HepG2 (cell line): ENCODE results near the gene RIT2. TPM values are rescaled to one million over a fixed set of nuclear protein-coding genes. Genes with fewer than 3 reads are reported as not detected.

Experiments
- ATAC-seq: fragments of 200-7000 bp; cut with Tn5 transposase; 3 replicates; pipeline ENCODE4 v1.9.1; 2020; ENCODE audit warnings: mild to moderate bottlenecking, moderate library complexity
- BruUV-seq: library from RNA; stranded (reverse); fragments of 400-500 nt; replicated peaks from 2 replicates; lab custom pipeline; 2021; lab: Mats Ljungman, UMichigan
- CTCF ChIA-PET: fragments of 300-600 bp; formaldehyde crosslinking; extraction: SDS; loops from one replicate; lab custom pipeline; 2021; ENCODE audit warnings: low total read pairs, inconsistent platforms, low intra/inter-chr PET ratio; lab: Yijun Ruan, JAX
- POLR2A ChIA-PET: fragments of 350-600 bp; sonication (Branson Sonifier 250); formaldehyde crosslinking; loops from one replicate; lab custom pipeline; 2020; ENCODE audit warnings: antibody characterized with exemption, inconsistent platforms; lab: Yijun Ruan, JAX
- DNase-seq: peaks from one replicate; pipeline ENCODE4 v3.0.0-alpha.2; 2015; ENCODE audit warnings: low spot score
- FAIRE-seq: peaks from 3 replicates; lab custom pipeline; 2011; peaks lifted over from hg19 to GRCh38; lab: Jason Lieb, UNC
- H2AFZ ChIP-seq: one replicate; pipeline ENCODE4 v1.6.1; 2011; ENCODE audit warnings: low read length, inconsistent platforms
- H3K27ac ChIP-seq: fragments of 300-600 bp; 3 replicates; pipeline ENCODE4 v1.8.0; 2011; ENCODE audit warnings: mixed run types, mild to moderate bottlenecking, mixed read lengths, low read length, inconsistent platforms; ENCODE audit not compliant: insufficient read depth; ENCODE audit errors: extremely low read length
- H3K27me3 ChIP-seq, 2 experiments: fragments of 200-600 bp in 1 of 2; 2 replicates in 1 of 2; 3 replicates in 1 of 2; pipeline versions ENCODE4 v1.6.0 to v1.8.0; 2011; ENCODE audit warnings: low read length in 2 of 2, mild to moderate bottlenecking in 2 of 2, moderate library complexity in 2 of 2, inconsistent platforms in 1 of 2; ENCODE audit not compliant: insufficient read depth in 2 of 2, control insufficient read depth in 1 of 2
- H3K36me3 ChIP-seq, 2 experiments: fragments of 200-600 bp in 1 of 2; replicated peaks in 1 of 2; 2 replicates in 1 of 2; 3 replicates in 1 of 2; pipeline versions ENCODE4 v1.5.1 to v1.8.0; 2011; ENCODE audit warnings: low read length in 2 of 2, inconsistent platforms in 1 of 2; ENCODE audit not compliant: insufficient read depth in 2 of 2, control insufficient read depth in 1 of 2
- H3K4me1 ChIP-seq: 2 replicates; pipeline ENCODE4 v1.5.1; 2012; ENCODE audit warnings: low read length, inconsistent platforms; ENCODE audit not compliant: insufficient read depth
- H3K4me2 ChIP-seq: 2 replicates; pipeline ENCODE4 v1.6.0; 2011; ENCODE audit warnings: low read depth, low read length, inconsistent platforms
- H3K4me3 ChIP-seq, 3 experiments: fragments of 200-600 bp in 1 of 3; sonication (generic), shearing (Covaris generic) in 1 of 3; replicated peaks in 1 of 3; 2 replicates each; pipeline ENCODE4 v1.5.1; 2011 to 2016; ENCODE audit warnings: low read length in 3 of 3, inconsistent platforms in 2 of 3, low read depth in 2 of 3, mild to moderate bottlenecking in 2 of 3, control low read depth in 1 of 3, mixed read lengths in 1 of 3; ENCODE audit not compliant: insufficient read depth in 1 of 3
- H3K79me2 ChIP-seq: one replicate; pipeline ENCODE4 v1.6.1; 2011; ENCODE audit warnings: low read length, inconsistent platforms; ENCODE audit not compliant: insufficient read depth
- H3K9ac ChIP-seq: 2 replicates; pipeline ENCODE4 v1.6.0; 2011; ENCODE audit warnings: mild to moderate bottlenecking, low read depth, low read length, inconsistent platforms; ENCODE audit not compliant: insufficient read depth
- H3K9me3 ChIP-seq: 2 replicates; pipeline ENCODE4 v1.5.1; 2012; ENCODE audit warnings: mild to moderate bottlenecking, low read length
- H4K20me1 ChIP-seq: 2 replicates; pipeline ENCODE4 v1.6.0; 2011; ENCODE audit warnings: inconsistent platforms, mild to moderate bottlenecking, low read length, moderate library complexity; ENCODE audit not compliant: insufficient read depth
- ARNT2 ChIP-seq: sonication (generic); formaldehyde crosslinking; IDR thresholded peaks from 2 replicates; pipeline ENCODE4 v1.8.0; 2022; ENCODE audit warnings: mild to moderate bottlenecking, low read depth, missing genetic modification reagents, moderate library complexity
- CC2D1A ChIP-seq: sonication (generic); formaldehyde crosslinking; IDR thresholded peaks from 2 replicates; pipeline ENCODE4 v1.8.1; 2023; ENCODE audit warnings: mild to moderate bottlenecking, missing genetic modification reagents
- CHD4 ChIP-seq: fragments of 200-600 bp; sonication (generic); IDR thresholded peaks from 2 replicates; pipeline ENCODE4 v1.7.0; 2017; ENCODE audit warnings: mild to moderate bottlenecking, low read length, borderline replicate concordance
- GTF3A ChIP-seq: sonication (generic); formaldehyde crosslinking; conservative IDR thresholded peaks from 2 replicates; pipeline ENCODE4 v1.4.0; 2020; ENCODE audit warnings: mild to moderate bottlenecking, missing genetic modification reagents
- HHEX ChIP-seq: IDR thresholded peaks from 2 replicates; pipeline ENCODE4 v1.6.1; 2016; ENCODE audit warnings: control low read depth
- JARID2 ChIP-seq: sonication (generic); formaldehyde crosslinking; IDR thresholded peaks from 2 replicates; pipeline ENCODE4 v1.8.1; 2023; ENCODE audit warnings: missing genetic modification reagents, inconsistent platforms; ENCODE audit not compliant: insufficient replicate concordance
- NRL ChIP-seq: sonication (generic); formaldehyde crosslinking; IDR thresholded peaks from 2 replicates; pipeline ENCODE4 v1.5.0; 2020; ENCODE audit warnings: missing genetic modification reagents, mild to moderate bottlenecking, moderate library complexity, borderline replicate concordance
- ZKSCAN1 ChIP-seq: fragments of 150-350 bp; IDR thresholded peaks from 2 replicates; pipeline ENCODE4 v1.6.1; 2014; ENCODE audit warnings: low read length
- ZNF235 ChIP-seq: sonication (generic); formaldehyde crosslinking; IDR thresholded peaks from 2 replicates; pipeline ENCODE4 v1.8.1; 2023; ENCODE audit warnings: mild to moderate bottlenecking, missing genetic modification reagents, borderline replicate concordance
- ZNF350 ChIP-seq: sonication (generic); formaldehyde crosslinking; IDR thresholded peaks from 2 replicates; pipeline ENCODE4 v1.4.0; 2020; ENCODE audit warnings: mild to moderate bottlenecking, low read depth, missing genetic modification reagents, borderline replicate concordance
- ZNF839 ChIP-seq: sonication (generic); formaldehyde crosslinking; IDR thresholded peaks from 2 replicates; pipeline ENCODE4 v1.4.0; 2020; ENCODE audit warnings: missing genetic modification reagents, mild to moderate bottlenecking, borderline replicate concordance
- ZNF850 ChIP-seq: sonication (generic); formaldehyde crosslinking; conservative IDR thresholded peaks from 2 replicates; pipeline ENCODE4 v1.9.0; 2021; ENCODE audit warnings: mild to moderate bottlenecking, missing genetic modification reagents
- ZSCAN31 ChIP-seq: sonication (generic); formaldehyde crosslinking; IDR thresholded peaks from 2 replicates; pipeline ENCODE4 v1.5.0; 2020; ENCODE audit warnings: low read depth, mild to moderate bottlenecking, missing genetic modification reagents
- WGBS: methylation state at CpG from one replicate; pipeline ENCODE4 v1.1.6; 2017; ENCODE audit warnings: low lambda C conversion rate; 5-methylcytosine and 5-hydroxymethylcytosine counted together
- in situ Hi-C: cut with HindIII; loops from 2 replicates; pipeline ENCODE4 v1.10.0; 2017; ENCODE audit warnings: low pct_unique_long_range_greater_than_20kb; ENCODE audit not compliant: extremely low pct_ligation_motif_present
- intact Hi-C: fragments of 100-400 bp; cut with micrococcal nuclease; formaldehyde crosslinking; loops from one replicate; pipeline ENCODE4 v1.10.0; 2022; ENCODE audit not compliant: unreplicated experiment
- polyA plus RNA-seq, 8 experiments: library from polyadenylated mRNA; depleted of rRNA in 3 of 8; stranded (reverse) in 7 of 8; unstranded in 1 of 8; fragments of >200 nt; fragmentation: Illumina TruSeq in 4 of 8; extraction: Trizol in 4 of 8; gene quantifications; 2 replicates each; pipeline versions ENCODE4 v1.2.1 to v1.2.3, GENCODE V29; 2011 to 2016; ENCODE audit warnings: low read depth in 4 of 8, missing spikeins in 1 of 8, mixed read lengths in 1 of 8; ENCODE audit not compliant: insufficient read depth in 1 of 8
- total RNA-seq, 5 experiments: library from RNA; depleted of rRNA; stranded (reverse); fragments of >200 nt; fragmentation: Illumina TruSeq; extraction: Trizol; gene quantifications; 2 replicates each; pipeline ENCODE4 v1.2.3, GENCODE V29; 2016; ENCODE audit warnings: low read depth in 1 of 5
- TF ChIP-seq, protein P1 (sequence below): sonication (generic); formaldehyde crosslinking; IDR thresholded peaks from 2 replicates; pipeline ENCODE4 v1.9.0; 2021; ENCODE audit warnings: mild to moderate bottlenecking, missing genetic modification reagents
- TF ChIP-seq, protein P2 (sequence below): IDR thresholded peaks from 2 replicates; pipeline ENCODE4 v1.6.1; 2016; ENCODE audit warnings: low read depth
- TF ChIP-seq, protein P3 (sequence below): sonication (generic); formaldehyde crosslinking; IDR thresholded peaks from 2 replicates; pipeline ENCODE4 v1.4.0; 2020; ENCODE audit warnings: missing genetic modification reagents

The RIT2 gene
- total and polyA plus RNA-seq, 2 of the 13 experiments (the other 11 are each of a cell fraction or from before 2014, with no cell fraction given) = not detected

DNA sequence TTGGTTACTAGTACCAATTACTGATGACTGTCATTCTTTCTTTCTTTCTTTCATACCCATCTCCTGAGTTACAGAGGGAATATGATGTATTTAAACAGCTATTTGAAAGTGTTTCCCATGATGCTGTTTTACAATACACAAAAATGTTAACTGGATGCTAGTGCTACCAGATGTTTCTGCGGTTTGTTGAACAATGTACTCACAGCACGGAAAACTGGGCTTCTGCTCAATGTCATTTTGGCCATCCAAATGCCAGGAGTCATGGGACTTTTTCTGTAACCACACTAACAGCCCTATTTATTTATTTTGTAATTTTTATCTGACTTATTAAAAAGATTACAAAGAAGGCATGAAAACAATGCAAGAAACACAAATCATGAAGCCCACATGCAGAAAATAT lies 313.8 kb downstream of the RIT2 start:
- Histone ChIP-seq H3K79me2 (no peaks in the 10 kb centered on the region), H4K20me1 (no peaks in the 10 kb centered on the region), H3K9ac (no peak overlapping the region), H3K4me1 (no peaks in the 10 kb centered on the region), H2AFZ (no peak overlapping the region), H3K4me3 (no peak overlapping the region), H3K27ac (no peak overlapping the region), H3K27me3 (no peaks in the 10 kb centered on the region), H3K9me3 (no peaks in the 10 kb centered on the region), H3K4me2 (no peak overlapping the region), H3K36me3 (no peaks in the 10 kb centered on the region)
- CTCF ChIA-PET = no interaction called here
- BruUV-seq = no TSS peak
- no peak for FAIRE-seq
- POLR2A ChIA-PET = no interaction called here
- no peak for DNase-seq
- intact Hi-C loops (no loop called here), in situ Hi-C loops (no loop called here)
- no peak for ATAC-seq
- WGBS = 31% methylated on average over 2 of the region's 2 CpGs
- TF ChIP-seq ARNT2 (CRISPR knock-in tag) = no peak
- TF ChIP-seq GTF3A (CRISPR knock-in tag) = no peak
- TF ChIP-seq ZKSCAN1 = no peak
- no peak for TF ChIP-seq ZNF235 (CRISPR knock-in tag)
- no peak for TF ChIP-seq CC2D1A (CRISPR knock-in tag)
- no peak for TF ChIP-seq HHEX (CRISPR knock-in tag)
- no peak for TF ChIP-seq ZNF850 (CRISPR knock-in tag)
- no peak for TF ChIP-seq JARID2
- TF ChIP-seq ZSCAN31 (CRISPR knock-in tag) = no peak
- no peak for TF ChIP-seq ZNF350 (CRISPR knock-in tag)
- no peak for TF ChIP-seq ZNF839 (CRISPR knock-in tag)
- no peak for TF ChIP-seq CHD4
- TF ChIP-seq, protein P1, sequence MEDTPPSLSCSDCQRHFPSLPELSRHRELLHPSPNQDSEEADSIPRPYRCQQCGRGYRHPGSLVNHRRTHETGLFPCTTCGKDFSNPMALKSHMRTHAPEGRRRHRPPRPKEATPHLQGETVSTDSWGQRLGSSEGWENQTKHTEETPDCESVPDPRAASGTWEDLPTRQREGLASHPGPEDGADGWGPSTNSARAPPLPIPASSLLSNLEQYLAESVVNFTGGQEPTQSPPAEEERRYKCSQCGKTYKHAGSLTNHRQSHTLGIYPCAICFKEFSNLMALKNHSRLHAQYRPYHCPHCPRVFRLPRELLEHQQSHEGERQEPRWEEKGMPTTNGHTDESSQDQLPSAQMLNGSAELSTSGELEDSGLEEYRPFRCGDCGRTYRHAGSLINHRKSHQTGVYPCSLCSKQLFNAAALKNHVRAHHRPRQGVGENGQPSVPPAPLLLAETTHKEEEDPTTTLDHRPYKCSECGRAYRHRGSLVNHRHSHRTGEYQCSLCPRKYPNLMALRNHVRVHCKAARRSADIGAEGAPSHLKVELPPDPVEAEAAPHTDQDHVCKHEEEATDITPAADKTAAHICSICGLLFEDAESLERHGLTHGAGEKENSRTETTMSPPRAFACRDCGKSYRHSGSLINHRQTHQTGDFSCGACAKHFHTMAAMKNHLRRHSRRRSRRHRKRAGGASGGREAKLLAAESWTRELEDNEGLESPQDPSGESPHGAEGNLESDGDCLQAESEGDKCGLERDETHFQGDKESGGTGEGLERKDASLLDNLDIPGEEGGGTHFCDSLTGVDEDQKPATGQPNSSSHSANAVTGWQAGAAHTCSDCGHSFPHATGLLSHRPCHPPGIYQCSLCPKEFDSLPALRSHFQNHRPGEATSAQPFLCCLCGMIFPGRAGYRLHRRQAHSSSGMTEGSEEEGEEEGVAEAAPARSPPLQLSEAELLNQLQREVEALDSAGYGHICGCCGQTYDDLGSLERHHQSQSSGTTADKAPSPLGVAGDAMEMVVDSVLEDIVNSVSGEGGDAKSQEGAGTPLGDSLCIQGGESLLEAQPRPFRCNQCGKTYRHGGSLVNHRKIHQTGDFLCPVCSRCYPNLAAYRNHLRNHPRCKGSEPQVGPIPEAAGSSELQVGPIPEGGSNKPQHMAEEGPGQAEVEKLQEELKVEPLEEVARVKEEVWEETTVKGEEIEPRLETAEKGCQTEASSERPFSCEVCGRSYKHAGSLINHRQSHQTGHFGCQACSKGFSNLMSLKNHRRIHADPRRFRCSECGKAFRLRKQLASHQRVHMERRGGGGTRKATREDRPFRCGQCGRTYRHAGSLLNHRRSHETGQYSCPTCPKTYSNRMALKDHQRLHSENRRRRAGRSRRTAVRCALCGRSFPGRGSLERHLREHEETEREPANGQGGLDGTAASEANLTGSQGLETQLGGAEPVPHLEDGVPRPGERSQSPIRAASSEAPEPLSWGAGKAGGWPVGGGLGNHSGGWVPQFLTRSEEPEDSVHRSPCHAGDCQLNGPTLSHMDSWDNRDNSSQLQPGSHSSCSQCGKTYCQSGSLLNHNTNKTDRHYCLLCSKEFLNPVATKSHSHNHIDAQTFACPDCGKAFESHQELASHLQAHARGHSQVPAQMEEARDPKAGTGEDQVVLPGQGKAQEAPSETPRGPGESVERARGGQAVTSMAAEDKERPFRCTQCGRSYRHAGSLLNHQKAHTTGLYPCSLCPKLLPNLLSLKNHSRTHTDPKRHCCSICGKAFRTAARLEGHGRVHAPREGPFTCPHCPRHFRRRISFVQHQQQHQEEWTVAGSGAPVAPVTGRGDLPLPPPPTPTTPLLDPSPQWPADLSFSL (CRISPR knock-in tag) = no peak
- TF ChIP-seq, protein P2, sequence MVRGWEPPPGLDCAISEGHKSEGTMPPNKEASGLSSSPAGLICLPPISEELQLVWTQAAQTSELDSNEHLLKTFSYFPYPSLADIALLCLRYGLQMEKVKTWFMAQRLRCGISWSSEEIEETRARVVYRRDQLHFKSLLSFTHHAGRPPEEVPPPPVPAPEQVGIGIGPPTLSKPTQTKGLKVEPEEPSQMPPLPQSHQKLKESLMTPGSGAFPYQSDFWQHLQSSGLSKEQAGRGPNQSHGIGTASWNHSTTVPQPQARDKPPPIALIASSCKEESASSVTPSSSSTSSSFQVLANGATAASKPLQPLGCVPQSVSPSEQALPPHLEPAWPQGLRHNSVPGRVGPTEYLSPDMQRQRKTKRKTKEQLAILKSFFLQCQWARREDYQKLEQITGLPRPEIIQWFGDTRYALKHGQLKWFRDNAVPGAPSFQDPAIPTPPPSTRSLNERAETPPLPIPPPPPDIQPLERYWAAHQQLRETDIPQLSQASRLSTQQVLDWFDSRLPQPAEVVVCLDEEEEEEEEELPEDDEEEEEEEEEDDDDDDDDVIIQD (CRISPR knock-in tag) = no peak
- no peak for TF ChIP-seq NRL (CRISPR knock-in tag)
- TF ChIP-seq, protein P3, sequence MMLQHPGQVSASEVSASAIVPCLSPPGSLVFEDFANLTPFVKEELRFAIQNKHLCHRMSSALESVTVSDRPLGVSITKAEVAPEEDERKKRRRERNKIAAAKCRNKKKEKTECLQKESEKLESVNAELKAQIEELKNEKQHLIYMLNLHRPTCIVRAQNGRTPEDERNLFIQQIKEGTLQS (CRISPR knock-in tag) = no peak
